HG02610 (cell line): ENCODE data around the gene SCGB3A1.

Source experiments
- ATAC-seq: cut with Tn5 transposase; IDR thresholded peaks from one replicate; pipeline ENCODE4 v1.9.1; 2021; ENCODE audit warnings: mild to moderate bottlenecking, moderate library complexity; ENCODE audit not compliant: unreplicated experiment

The SCGB3A1 gene, protein sequence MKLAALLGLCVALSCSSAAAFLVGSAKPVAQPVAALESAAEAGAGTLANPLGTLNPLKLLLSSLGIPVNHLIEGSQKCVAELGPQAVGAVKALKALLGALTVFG

DNA sequence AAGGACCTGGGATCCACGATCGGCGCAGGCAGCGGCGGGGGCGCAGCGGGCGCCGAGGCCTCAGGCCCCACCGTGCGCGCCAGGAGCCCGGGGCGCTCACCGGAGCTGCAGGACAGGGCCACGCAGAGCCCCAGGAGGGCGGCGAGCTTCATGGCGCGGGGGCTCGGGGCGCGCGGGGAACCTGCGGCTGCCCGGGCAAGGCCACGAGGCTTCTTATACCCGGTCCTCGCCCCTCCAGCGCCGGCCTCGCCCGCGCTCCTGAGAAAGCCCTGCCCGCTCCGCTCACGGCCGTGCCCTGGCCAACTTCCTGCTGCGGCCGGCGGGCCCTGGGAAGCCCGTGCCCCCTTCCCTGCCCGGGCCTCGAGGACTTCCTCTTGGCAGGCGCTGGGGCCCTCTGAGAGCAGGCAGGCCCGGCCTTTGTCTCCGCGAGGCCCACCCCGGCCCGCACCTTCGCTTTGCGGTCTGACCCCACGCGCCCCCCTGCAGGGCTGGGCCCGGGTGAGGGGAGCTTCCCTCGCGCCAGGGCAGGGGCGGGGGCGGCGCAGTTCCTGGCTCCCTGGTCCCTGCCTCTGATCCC is at the start of gene SCGB3A1:
Gene SCGB3A1, minus strand, starts transcription at position 189 of the 577 bp plus-strand sequence. Its CDS starts 37 bp downstream, at position 152.
- no peak for ATAC-seq

DNA sequence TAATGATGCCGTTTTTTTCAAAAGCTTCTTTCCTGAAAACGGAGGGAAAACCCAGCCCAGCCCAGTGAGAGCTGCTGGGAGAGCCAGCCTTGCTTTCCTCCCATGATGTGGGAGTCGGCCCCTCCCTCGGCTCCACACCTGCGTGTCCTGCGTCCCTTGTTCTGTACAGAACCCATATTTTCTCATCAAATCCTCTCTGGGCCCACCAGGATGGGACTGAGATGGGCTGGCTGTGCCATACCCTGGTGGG is 49.2 kb upstream of the SCGB3A1 start:
- ATAC-seq: no peak

DNA sequence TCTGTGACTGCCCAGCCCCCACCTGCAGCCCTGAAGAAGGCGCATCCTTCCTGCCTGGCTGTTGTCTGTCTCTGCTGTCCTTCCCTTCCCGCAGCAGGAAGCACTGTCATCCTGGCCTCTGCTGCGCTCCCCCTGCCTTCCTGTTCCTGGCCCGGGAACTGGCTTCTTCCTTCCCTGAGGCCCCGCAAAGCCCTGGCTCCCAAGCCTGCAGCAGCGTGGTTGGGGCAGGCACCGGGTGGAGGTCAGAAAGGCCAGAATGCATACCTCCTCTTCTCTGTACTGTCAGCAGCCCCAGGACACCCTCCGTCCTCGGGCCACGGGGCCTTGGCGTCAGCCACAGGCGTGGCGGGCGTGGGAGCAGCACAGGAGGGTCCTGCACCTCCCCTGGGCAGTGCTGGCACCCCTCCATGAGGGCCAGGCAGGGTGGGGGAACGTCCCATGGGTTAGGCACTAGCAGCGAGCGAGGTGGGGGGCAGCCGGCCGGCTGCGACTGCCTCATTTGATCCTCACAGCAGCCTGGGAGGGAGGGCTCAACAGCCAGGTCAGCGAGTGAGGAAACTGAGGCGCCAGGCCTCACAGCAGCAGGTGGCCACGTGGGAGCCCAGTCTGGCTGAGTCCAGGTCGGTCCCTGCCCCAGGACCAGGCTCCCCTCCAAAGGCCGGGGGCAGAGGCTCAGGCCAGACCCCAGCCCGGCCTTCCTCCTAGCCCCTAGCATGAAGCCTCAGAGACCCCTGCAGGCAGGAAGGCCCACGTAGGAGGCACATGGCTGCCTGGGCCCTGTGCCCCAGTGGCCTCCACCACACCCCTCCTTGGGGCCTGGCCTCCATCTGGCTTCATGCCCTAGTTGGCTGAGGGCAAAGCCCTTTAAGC is 48.7 kb upstream of the SCGB3A1 start:
- ATAC-seq: no peak

DNA sequence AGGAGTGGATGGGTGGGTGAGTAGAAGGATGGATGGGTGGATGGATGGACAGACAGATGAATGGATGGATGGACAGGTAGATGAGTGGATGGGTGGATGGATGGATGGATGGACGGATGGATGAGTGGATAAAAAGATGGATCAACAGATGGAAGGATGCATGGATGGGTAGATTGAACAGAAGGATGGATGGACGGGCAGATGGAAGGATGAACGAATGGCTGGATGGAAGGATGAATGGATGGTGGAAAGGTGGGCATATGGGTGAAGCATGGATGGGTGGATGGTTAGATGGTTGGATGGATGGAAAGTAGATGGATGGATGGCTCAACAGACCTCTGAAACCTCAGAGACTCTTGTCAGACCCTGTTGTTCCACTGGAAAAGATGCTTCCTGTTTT is 48.0 kb upstream of the SCGB3A1 start:
- ATAC-seq: no peak

DNA sequence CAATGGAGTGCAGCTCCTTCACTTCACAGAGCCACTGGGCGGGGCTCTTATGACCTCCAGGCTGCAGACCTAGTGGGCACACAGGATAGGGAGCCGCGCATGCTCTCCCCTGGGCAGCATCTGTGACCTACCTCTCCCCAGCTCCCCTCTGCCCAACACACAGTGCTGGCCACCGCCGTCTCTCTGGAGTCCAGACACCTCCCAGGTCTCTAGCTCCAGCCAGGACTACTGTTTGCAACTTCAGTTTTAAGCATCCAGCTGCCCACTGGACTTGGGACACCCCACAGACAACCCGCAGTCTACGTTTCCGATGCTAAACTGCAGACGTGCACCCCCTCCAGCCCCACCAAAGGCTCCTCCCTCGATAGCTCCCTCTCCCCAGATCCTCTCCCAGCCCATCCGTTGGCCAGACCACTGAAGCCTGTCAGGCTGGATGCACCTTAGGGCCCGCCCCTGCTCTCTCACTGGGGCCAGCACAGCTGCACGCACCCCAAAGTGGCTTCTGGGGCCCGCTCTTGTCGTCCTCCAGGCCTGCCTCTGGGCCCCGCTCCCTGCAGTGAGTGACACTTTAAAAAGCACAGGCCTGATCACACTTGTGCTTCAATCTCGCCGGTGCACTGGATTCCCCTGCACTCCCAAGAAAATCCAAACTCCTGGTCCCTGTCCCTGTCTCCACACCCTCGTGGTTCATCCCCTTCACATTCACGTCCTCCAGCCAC is 46.8 kb upstream of the SCGB3A1 start:
- no peak for ATAC-seq

DNA sequence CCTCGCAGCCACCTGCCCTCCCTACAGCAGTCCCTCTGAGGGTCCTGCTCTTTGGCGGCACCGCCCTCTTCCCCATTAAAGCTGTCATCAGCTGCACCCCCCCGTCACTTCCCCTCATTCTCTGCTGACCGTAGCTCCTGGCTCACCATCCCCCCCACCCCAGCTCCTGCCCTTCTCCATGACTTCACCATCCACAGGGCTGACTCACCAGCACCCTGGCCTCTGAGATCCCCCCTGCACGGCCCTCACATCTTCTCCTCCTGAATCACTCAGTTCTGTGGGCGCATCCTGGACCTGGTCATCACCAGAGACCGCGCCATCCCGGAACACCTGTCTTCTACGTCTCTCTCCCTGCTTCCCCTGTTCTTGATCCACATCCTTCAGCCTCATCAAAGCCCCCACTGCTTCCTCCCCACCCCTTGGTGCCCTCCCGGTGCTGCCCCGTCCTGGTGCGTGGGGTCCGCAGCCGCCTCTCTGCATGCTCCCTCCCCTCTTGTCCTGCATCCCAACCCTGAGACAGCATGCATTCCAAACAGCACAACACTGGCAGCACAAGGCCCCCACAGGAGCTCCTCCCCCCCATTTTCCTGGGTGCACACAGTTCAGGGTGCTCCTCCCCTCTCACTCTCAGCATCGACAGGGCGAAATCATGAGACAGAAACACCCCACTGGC is 45.2 kb upstream of the SCGB3A1 start:
- no peak for ATAC-seq

DNA sequence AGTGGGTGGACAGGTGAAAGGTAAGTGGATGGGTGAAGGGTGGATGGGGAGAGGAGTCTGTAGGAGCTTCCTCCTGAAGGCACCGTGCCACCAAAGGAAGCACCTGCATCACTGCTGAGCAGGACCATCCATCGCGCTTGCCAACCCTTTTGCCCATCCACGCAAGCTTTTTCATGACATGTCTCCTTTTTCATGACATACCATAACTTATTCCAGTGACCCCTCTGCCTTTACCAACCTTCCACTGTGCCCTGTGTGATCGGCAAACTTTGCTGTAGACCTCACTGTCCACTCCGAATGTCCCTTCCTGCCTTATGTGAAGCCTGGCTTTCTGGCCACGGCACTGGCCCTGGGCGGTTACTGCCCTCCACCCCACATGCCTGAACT is 44.7 kb upstream of the SCGB3A1 start:
- ATAC-seq: no peak

DNA sequence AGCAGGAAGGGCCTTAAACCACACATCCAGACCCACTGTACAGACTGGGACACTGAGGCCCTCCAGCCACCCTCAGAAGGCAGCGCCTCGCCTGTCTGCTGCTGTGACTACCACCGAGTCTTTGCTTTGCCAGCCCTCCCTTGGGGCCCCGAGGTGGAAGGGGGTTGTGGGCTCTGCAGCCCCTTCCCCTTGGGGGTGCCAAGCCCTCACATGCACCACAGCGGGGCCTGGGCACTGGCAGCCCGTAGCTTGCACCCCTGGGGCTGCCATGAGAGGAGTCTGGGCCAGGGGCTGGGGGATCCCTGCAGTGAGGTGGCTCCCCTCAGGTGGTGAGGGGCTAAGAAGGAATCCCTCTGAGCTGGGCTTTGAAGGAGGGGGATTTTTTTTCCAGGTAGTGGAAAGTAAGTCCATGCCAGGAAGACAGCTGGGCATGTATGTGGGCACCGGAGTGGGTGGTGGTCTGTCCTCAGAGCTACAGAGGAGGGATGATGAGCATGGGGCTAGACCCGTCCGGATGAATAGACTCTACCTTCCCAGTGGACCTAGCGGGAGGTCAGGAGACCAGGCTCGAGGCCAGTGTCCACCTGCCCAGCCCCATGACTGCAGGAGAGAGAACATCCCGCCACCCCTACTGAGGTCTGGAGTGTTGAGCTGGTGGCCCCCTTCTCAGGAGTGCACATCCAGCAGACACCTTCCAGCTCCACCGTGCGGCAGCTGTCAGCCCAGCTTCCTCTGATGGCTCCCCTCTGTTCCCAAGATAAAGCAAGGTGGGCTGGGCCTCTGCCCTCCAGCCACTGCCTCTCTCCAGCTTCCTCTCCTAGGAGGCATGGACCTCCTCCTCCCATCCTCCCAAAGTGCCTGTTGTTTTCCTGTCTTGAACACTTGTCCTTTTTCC is 42.2 kb upstream of the SCGB3A1 start:
- ATAC-seq: no peak

DNA sequence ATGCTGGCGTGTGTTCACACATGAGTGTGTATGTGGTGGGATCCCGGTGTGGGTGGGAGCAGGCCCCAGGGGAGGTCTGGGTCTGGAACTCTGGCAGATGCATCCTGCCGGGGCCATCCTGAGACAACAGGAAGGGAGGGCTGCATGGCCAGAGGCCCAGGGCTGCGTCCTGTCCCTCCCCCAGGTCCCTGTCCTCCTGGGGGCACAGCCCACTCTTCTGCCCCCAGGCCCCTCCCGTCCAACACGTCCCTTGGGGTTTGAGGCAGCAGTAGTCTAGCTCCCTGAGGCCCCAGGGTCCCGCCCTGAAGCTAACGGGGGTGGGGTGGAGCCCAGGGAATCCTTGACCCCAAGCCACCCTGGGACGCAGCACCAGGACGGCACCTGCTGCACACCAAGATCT is 41.5 kb upstream of the SCGB3A1 start:
- no peak for ATAC-seq

DNA sequence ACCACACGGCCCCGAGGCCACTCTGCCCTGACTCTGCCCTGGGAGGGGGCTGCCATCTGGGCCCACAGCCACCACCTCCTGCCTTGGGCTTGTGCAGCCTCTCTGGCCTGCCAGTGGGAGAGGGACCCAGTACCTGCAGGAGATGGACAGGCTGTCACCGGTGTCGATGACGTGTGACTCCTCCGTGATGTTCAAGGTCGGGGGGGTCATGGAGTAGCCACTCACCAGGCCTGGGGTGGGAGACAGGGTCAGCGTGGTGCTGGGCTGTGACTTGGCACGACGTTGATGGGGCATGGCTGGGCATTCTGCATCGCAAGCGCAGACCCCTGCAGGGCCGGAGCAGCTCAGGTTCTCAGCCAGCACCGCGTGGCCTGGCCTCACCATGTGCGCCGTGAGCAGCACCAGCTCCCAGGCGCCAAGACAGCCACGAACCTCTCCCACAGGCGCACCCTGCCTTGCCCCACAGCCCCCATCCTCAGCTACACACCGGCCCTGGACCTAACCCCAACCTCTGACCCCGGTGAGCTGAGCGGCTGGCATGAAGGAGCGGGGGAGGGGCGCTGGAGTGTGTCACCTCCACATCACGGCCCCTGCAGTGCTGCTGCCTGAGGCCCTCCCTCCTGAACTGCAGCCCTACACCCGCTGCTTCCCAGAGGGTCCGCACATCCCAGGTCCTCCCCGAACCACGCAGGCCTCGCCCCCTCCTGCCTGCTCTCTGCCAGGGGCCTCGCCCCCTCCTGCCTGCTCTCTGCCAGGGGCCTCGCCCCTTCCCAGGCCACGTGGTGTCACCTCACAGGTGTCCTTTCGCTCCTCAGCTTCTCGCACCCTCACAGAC is 40.5 kb upstream of the SCGB3A1 start:
- ATAC-seq: no peak

DNA sequence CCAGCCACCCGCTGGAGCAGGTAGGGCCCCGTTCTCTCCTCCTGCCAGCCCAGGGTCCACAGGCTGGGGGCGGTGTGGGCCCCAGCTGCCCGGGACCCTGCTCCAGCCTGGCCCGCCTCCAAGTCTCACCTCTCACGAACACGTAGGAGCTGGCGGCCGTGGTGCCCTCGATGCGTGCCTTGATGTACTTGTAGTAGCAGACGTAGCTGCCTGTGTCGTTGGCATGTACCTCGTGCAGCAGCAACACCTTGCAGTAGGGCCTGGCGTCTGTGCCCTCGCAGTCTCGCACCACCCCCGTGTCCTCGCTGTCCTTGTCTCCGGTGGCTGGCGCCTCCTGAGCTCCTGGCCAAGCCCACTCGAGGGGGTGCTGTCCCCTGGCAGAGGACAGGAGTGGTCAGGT is 39.1 kb upstream of the SCGB3A1 start:
- no peak for ATAC-seq

DNA sequence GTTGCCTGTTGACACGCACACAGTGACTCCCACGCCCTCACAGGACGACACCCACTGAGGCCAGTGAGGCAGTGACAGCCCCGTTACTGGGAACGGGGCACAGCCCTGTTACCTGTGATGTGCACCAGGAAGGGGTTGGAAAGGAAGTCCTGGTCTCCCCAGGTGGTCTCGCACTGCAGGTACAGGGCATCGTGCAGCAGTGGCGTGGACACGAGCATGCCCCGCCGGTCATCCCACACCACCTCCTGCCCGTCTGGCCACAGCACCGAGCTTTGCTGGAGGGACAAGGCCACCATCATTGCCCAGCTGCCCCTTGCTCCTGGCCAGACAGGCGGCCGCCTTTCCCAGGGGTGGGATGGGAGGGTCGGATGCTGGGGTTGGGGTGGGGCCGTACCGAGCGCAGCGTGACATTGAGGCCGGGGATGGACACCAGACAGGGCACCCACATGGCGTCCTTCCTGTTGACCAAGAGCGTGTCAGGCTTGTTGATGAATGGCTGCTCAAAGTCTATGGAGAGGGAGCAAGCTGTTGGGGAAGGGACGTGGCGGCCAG is 38.6 kb upstream of the SCGB3A1 start:
- ATAC-seq: no peak

DNA sequence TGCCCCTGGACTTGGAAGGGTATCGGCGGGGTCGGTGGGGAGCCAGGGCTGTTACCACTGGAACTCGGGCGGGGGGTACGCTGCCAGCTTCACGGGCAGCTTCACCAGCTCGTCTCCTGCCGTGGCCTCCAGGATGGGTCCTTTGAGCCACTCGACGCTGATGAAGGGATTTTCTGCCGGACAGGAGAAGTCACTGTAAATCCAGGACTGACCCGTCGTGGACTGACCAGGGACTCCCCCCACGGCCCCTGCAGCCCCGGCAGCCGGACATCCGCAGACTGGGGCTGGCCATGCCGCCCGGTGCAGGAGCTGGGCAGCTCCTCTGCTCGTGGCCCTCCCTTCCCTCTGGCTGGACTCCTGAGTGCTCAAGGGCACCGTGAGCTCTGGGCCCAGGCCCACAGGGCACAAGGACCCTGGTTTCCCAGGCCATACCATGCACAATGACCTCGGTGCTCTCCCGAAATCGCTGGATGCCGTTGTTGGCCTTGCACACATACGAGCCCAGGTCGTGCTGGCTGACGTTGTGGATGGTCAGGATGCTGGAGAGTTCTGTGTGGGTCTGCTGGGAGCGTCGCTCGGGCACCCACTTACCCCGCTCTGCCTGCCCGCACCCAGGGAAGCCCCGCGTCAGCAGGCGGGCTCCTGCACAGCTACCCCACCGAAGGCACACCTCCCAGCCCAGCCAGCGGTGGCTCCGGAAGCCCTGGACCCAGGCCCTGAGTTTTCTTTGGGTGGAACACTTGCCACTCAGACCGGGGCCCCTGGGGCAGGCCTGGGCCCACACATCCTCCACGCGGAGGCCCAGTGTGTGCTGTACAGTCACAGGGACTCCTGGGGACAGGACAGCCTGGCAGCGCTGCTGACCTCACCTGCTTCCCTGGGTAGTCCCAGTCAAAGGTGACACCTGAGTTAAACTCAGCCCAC is 37.8 kb upstream of the SCGB3A1 start:
- ATAC-seq: no peak

DNA sequence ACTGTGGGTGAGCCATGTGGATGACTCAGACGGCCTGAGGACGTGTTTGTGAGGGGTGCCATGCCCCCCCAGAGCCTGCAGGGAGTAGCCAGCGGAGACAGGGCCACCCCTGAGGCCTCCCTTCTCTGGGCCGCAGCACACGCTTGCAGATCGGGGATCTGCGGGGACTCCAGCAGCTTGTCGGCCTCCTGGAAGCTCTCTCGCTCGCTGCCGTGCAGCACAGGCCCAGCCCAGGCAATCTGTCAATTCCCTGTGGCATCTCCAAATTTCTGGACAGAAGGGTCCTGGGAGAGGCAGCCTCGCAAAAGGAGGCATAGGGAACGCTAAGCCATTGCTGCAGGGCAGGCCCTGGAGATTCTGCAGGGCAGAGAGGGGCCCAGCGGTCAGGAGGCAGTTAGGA is 36.9 kb upstream of the SCGB3A1 start:
- no peak for ATAC-seq

DNA sequence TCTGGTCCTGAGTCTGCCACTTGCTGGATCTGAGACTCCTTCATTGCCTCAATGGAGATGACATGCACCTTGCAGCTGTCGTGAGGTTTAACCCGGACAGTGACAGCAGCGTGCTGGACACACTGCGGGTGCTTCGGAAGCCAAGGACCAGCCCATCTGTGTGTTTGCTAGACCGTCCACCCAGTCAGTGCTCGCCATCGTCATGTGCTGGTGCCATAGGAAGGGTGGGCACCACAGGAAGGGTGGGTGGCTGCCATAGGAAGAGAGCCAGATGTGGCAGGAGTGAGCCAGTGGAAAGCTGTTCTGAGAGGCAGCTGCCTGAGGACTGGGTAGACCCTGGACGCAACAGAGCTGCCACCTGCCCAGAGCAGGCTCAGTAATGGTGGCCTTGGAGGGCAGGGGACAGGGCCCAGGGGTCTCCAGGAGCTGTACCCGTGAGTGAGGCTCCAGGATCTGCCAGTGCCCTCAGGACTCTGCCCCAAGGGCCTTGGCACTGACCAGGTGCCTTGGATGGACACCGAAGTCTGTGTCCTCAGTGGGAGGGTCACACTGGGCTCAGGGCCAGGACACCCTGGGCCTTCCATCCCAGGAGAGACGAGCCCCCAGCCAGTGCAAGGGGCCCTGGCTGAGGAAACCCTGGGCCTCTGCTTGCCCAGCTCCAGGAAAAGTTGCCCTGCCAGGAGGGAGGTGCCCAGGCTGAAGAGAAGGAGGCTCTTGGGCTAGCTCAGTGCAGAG is 36.3 kb upstream of the SCGB3A1 start:
- no peak for ATAC-seq

DNA sequence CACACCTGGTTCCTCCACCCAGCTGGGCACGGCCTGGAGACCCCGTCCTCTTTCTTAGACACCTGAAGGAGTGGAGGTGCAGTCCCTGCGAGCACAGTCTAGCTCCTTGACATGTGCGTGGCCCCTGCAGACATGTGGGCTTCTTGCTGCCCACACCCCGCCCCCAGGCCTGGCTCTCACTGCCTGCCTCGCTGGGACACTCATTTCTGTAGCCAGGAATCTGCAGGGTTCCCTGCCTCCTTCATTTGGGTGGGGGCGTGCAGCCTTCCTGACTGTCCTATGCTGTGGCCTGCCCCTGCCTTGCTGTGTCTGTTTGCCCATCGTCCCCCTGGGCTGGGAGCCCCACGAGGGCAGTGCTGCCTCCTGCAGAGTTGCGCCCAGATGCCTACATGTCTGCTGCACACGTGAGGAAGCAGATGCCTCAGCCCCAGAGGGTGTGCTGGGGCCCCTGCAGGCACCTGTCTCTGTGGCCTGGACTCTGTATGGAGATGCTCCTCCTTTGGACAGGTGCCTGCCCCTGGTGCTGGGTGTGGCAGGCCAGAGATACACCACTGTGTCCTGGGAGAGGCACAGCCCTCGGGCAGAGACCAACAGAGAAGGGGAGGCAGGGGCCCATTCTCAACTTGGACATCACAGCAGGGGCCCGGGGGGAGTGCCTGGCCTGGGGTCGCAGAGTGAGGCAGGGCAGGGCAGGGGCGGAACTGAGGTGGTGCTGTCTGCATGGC is 35.5 kb upstream of the SCGB3A1 start:
- no peak for ATAC-seq
